ENCODE data around the gene DLGAP1.
"Not testable (repeated sequence)": the region's sequence is repeated elsewhere in the genome, so short reads cannot be mapped to it uniquely, and the experiment has no call there.

The DLGAP1 gene

GRCh38 chr18:4384932-4385331 is 70.2 kb downstream of the DLGAP1 start:
- DNase-seq, result no peak

DNA sequence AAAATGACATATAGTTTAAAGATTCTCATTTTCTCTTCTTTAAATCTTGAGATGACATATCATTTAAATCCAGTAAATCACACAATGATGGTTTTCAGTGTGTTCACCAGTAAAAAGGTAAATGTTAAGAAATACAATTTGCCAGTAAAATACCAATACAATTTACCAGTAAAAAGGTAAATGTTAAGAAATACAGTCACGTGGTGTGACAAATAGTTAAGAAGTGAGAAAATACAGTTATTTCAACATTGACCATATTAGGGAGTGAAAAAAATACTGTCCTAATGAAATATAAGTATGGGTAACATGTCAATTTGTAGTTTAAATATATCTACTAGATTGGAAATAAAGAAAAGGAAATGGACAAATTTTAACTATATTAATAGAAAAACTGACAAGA is 80.5 kb downstream of the DLGAP1 start:
- DNase-seq, result no peak

GRCh38 chr18:4369705-4370104 is 85.4 kb downstream of the DLGAP1 start:
- no peak for DNase-seq

GRCh38 chr18:4360221-4360715 is 94.8 kb downstream of the DLGAP1 start:
- no peak for DNase-seq

- no peak for DNase-seq
Observed at GRCh38 chr18:4358618-4359017, 96.5 kb downstream of the DLGAP1 start.

GRCh38 chr18:4357579-4357978 is 97.5 kb downstream of the DLGAP1 start:
- DNase-seq, result no peak

- DNase-seq, result no peak
Observed at GRCh38 chr18:4356929-4357328, 98.2 kb downstream of the DLGAP1 start.

DNA sequence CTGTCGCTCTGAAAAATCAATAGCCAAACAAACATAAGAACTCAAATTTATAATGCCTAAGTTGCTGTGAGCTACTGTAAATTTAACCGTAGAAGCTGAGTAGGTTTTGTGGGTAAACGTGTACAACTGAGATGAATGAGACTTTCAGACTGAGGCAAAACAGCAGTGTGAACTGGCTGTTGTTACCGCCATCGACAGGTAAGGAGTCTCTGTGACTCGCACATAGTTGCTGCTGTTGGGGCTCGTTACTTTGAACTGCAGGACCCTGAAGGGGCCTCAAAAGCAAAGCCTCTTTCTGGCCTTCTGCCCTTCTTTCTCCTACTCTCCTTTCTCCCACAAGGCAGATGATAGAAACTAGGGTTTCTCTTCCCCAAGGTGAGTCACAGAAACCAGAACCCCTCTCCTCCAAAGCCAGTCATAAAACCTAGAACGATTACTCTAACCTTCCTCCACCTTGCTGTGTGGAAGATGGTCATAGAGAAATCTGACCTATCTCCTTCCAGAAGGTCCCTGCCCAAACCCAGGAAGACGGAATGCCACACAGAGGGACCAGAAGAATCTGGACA is 101.2 kb downstream of the DLGAP1 start:
- DNase-seq, result no peak

GRCh38 chr18:4352746-4353551 is 102.2 kb downstream of the DLGAP1 start:
- no peak for DNase-seq

- DNase-seq, result no peak
Observed at GRCh38 chr18:4351005-4351404, 104.1 kb downstream of the DLGAP1 start.

DNA sequence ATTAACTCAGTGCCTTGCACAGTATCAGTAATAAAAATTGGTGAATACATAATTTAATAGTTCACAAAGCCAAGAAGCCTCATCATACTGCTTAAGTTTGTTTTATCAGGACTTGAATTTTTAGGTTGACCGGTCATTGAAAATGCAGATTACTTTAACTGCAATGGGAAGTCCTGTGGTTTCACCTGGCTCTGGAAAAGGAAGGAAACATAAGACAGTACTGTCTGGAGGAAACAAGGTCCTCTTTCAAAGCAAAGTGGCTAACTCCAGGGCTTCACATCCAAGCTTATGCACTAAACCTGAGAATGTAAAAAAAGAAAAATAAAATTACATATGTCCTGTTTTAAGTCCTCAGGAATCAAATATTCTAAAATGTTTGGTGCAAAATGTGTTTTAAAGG is 119.7 kb downstream of the DLGAP1 start:
- DNase-seq, result no peak

DNA sequence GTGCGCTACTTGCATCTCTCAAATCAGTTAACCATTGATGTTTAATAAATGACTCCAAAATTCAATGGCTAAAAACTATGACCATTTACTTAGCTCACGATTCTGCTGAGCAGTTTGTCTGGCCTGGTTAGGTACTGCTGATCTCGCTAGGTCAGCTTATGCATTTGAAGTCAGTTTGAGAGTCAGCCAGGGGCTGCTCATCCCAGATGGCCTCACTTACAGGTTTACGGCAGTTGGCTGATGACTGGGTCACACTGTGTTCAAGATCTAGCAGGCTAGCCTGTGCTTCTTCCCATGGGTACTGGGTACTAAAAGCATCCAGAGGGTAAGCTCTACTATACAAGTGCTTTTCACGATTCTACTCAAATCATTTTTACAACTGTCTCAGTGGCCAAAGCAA is 122.1 kb downstream of the DLGAP1 start:
- DNase-seq, result no peak

DNA sequence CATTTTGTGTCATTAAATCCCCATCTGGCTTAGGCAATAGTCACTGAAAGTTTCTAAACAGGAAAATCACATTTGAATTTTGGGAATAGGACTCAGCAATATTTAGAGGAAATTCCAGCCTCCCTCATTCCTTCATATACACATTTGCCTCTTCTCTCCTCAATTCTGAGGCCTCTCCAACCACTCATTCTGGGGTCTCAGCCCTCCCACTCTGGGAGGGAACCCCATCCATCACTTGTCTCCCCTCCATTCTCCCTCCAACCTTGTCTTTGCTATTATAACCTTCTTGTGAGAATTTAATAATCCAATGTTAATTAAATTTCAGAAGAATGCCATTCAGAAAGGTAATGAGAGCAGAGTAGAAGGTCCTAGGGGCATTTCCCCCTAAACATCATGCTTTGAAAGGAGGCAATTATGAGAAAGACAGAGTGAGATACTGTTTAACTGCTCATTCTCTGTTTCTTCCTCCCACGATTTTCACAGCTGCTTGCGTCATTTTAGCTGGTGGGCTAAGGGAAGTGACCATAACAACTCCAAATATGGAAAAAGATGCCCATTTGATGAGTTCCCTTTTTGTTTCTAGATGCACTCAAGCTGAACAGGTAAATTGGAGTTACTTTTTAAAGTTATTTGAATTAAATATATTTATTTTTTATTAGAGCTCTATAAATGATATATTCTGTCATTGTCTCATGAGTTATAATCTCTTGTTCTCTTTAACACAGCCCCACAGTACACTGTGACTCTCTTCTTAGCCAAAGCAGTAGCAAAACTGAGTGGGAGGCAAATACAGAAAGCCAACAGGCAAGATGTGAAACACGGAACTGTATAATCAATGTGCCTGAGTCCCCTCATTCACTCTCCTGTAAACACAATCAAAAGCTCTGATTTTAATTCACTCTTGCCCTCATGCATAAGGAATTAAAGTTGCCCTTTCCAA is 135.1 kb downstream of the DLGAP1 start:
- no peak for DNase-seq

DNA sequence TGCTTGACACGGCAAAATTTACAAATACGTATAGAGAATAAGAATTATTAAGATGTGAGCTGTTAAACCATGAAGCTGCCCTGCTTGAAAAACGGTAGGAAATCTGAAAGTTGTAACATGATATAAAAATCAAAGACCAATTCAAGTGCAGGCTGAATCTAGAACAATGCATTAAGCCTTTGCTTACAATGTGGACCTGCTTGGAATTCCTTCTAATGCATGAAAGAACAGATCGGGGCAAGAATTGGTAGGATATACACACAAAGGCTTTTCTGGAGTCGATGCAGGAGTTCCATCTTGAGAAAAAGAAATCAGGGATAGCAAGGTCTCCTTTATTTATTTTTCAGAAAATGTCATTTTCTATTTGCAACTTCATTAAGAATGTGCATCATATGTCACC is 136.8 kb downstream of the DLGAP1 start:
- DNase-seq, result no peak

GRCh38 chr18:4311945-4312344 is 143.2 kb downstream of the DLGAP1 start:
- not testable (repeated sequence) for DNase-seq

DNA sequence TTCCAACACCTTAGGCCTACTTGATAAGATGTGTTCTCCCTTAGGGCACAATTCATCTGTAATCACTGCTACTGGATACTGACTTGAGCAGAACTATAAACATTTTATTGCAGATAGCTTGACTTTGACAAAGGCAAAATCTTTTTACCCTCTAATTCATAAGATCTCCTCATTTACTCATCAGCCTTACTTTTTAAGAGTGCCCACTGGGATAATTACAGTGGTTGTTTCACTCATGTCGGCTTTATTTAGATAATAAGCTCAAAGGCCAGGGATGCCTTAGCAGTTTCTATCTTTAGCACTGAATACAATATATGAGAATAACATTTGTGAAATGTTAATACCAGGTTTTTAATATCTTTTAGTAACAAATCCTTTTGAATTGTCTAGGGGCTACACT is 144.0 kb downstream of the DLGAP1 start:
- DNase-seq, result no peak

DNA sequence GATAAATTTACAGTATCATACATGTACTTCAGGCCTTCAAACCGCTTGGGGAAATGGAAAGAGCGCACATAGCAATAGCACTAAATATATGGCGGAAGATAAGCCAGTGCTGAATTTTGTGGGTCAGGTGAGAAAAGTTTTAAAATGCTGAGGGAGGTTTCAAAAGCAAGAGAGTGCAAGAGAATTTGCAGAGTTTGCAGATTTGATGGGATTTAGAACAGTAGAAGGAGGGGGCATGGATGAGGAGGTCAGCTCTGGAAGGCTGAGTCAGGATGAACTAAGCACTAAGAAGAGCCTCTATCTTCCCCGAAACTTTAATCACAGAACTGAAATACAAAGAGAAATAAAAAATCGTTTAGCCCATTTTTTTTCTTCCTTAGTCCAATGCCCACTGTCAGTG is 145.9 kb downstream of the DLGAP1 start:
- no peak for DNase-seq

GRCh38 chr18:4308576-4308975 is 146.5 kb downstream of the DLGAP1 start:
- DNase-seq, result no peak

DNA sequence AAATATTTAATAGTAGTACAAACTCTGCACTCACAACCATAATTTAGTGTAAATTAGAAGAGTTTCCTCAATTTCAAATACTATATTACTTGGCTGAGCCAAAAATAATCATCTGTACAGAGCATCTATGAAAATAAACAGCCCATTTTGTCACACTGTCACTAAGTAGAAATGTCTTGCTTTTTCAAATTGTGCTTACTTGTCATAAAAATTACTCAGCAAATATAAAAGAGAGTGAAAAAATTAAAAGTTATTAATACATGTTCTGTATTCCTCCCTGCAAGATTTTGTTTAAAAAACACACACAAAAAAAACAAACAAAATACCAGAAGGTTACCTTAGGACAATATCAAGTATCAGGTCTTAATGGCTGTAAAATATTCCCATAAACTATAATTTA is 155.7 kb downstream of the DLGAP1 start:
- DNase-seq, result no peak

GRCh38 chr18:4293337-4293736 is 161.8 kb downstream of the DLGAP1 start:
- no peak for DNase-seq

DNA sequence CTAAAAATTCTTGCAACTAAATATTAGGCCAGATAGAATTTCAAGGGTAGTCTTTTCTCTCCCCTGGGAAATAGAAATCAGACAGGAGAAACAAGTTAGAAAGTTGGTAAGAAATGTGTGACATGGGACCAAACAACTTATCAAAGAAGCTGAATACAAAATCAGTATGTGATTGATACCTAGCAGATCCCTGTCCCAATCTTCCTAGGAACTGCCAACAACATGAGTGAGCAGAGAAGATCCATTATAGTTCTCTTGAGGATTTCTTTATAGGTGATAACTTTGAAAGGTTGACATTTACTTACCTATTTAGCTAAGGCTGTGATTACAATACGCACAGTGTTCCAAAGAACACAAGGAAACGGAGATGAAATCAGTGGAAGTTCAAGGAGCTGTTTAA is 162.4 kb downstream of the DLGAP1 start:
- DNase-seq, result no peak

GRCh38 chr18:4287340-4287739 is 167.8 kb downstream of the DLGAP1 start:
- not testable (repeated sequence) for DNase-seq

DNA sequence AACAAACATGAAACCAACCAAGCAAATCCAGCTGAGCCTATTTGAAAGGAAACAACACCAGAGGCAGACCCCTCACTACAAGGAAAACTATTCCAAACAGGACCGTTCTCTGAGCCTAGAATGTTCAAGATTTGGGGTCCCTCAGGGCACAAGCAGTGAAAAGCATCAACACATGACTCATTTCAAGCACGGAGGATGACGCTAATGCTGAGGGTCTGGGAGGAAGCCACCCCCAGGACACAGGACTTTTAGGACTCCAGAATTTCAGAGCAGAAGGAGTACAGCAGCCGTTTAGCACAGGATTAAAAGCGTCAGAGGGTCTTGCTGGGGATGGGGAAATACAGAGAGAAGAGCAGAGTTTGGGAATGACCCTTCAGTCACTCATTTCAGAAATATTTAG is 168.9 kb downstream of the DLGAP1 start:
- no peak for DNase-seq

GRCh38 chr18:4285525-4285924 is 169.6 kb downstream of the DLGAP1 start:
- DNase-seq, result no peak

All from GDM1 (cell line).